GM19467 (cell line): ENCODE results near the gene TERF2IP.

Source experiments
- ATAC-seq: cut with Tn5 transposase; IDR thresholded peaks from one replicate; pipeline ENCODE4 v1.9.1; 2021; ENCODE audit warnings: mild to moderate bottlenecking, moderate library complexity; ENCODE audit not compliant: unreplicated experiment

TERF2IP gene

GRCh38 chr16:75647492-75648264 lies at the start of gene TERF2IP, which contains the start of gene KARS1:
Gene TERF2IP (plus strand): TSS chr16:75647773. CDS start chr16:75647883, 110 bp downstream.
Gene KARS1 (minus strand): TSS chr16:75647665. CDS start chr16:75647639, 26 bp downstream.
- ATAC-seq: peak; percentile 83

DNA sequence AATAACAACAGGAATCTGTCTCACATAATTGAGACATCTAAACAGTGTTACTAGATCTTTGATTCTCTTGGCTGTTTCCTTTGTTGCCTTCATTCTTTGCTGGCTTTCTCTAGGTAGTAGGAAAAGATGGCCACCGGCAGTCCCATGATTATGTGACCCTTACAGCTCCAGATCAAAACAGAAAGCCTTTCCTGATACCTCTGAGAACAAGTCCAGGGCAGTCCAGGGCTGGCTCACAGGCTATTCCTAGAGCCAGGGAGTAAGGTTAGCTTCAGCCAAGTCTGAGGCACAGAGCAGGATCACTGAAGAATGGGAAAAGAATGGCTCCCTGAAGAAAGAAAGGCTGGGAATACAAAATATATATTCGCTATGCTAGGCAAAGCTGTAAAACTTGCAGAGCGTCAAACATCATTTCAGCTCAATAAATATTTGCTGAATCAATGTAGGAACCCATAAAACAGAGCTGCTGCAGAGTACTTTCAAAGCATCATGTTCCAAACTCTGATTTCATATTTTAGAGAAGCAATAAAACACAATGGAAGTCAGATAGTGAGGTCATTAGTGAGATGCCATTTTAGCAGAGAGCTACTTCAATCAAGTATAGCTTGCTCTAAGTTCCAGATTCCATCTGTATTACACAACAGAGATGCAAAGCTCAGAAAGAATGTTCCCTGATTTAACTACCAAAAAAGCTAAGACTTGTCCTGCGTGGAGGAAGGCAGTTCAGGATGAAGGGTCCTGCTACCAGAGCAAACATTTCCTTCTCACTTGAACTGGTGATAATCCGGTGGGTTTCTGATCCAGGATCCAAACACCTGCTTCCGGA lies 47.9 kb upstream of the TERF2IP start:
- ATAC-seq: no peak

- no peak for ATAC-seq
Observed at GRCh38 chr16:75603241-75603640, 44.3 kb upstream of the TERF2IP start.

DNA sequence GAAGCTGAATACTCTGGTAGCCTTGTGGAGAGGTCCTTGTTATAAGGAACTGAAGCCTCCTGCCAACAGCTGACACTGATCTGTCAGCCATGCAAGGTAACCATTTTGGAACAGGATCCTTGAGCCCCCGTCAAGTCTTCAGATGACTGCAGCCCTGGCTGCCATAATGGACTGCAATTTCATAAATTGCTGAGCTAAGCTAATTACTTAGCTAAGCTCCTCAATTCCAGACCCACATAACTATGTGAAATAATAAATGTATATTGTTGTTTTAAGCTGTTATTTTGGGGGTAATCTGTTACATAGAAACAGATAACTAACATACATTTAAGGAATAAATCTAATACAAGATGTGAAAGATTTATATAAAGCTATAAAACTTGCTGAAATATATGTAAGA lies 41.1 kb upstream of the TERF2IP start:
- ATAC-seq: no peak

- no peak for ATAC-seq
Observed at GRCh38 chr16:75614066-75614897, 33.3 kb upstream of the TERF2IP start.

DNA sequence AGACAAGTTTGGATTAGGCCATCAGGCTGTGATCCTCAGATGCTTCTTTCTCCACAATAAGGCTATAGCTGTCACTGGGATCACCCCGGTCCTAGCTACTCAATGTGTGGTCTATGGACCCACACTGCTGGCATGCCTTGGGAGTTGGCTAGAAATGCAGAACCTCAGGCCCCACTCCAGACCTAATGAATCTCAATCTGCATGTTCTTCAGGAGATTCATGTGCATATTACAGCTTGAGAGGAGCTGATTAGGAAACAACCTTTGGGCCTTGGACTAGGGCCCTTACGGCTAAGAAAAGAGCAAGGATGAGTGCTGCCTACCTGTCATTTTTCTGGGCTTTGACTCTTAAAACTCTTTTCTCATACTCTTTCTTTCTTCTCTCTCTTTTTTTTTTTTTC lies 32.0 kb upstream of the TERF2IP start:
- no peak for ATAC-seq

GRCh38 chr16:75616521-75617010 lies 31.0 kb upstream of the TERF2IP start:
- ATAC-seq: no peak

- no peak for ATAC-seq
Observed at GRCh38 chr16:75617121-75617520, 30.5 kb upstream of the TERF2IP start.

DNA sequence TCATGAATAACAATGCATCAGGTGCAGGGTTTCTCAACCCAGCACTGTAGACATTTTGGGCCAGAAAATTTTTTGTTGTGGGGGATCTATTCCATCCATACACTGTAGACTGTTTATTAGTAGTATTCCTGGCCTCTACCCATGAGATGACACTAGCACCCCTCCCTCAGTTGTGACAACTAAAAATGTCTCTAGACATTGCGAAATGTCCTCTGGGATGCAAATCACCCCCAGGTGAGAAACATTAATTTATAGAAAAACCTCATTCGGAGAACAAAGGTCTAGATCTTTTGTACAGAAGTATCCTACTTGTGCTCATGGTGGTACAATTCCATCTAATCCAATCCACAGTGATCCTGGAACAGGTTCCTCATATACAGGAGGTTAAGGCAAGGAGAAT lies 28.8 kb upstream of the TERF2IP start:
- ATAC-seq: no peak

DNA sequence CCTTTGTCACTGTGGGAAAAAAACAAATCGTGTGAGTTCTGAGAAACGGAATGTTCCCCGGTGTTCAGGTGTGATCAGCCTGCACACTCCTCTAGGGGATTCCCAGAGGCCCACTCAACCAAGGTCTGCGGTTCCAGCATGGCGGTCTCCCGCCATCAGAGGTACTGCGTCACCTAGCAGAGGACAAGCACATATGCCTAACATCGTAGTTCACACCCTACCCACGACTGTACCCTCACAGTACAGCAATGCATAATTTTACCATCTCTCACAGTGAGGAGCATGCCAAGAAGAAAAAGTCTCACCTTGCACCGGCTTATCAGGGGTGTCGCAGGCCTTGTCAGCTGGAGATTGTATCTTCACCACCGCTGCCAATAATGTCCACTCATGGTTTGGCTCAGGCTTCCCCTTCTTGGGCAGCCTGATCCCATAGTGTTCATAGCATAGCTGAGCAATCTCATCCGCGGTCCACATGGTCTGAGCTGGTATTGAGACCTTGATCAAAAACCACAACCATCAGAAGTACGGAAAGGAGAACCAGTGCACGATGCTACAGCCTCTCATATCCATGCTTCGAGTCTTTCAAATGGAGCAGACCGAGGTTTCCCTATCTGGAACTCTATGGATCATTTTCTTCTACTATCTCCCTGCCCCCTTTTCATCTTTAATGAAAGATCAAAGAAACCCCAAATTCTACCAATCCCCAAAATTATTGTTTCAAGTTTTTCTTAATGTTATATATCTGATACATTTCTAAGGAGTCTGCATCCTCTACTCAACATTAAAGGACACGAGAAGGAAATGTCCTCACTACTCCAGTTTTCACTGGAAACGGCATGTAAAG lies 27.0 kb upstream of the TERF2IP start:
- no peak for ATAC-seq

- ATAC-seq: no peak
Observed at GRCh38 chr16:75621170-75621477, 26.4 kb upstream of the TERF2IP start.

DNA sequence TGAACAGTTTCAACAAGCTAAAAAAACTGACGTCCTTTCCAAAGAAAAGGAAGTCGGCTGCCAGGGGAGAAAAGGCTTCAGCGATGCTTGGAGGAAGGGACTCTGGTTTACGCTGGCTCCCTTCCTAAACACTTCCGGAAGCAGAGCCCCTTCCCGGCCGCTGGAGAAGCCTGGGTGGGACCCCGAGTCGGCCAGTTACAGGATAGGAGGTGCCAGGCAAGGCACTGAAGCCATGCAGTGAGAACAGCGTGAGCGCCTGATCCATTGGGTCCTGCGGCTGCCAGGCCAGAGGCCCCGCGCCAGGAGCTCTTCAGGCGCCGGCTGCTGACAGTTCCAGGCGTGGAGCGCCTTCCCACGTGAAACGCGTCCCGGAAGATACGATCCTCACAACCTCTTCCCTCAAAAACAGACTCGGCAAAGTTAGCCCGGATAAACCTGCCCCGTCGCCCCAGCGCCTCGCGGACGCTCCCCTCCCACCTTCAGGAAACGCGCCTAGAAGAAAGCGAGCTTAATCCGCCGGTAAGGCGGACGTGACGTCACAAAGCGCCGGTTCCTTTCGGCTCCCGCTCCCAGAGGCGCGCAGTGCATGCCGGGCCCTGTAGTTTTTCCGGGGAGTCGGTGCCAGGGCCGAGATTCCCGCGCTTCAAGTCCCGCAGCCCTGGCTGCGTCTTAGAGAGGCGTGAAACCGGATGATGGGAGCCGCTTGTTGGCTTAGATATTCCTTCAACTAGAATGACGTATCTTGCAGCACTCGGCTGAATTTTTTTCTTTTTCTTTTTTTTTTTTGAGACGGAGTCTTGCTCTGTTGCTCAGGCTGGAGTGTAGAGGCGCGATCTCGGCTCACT lies 24.6 kb upstream of the TERF2IP start, which contains the start of gene ADAT1:
TSS of gene ADAT1 (minus strand) at position 521 of the 845 bp plus-strand sequence. CDS start 2,482 bp downstream, outside the sequence.
- ATAC-seq: peak; percentile 95

DNA sequence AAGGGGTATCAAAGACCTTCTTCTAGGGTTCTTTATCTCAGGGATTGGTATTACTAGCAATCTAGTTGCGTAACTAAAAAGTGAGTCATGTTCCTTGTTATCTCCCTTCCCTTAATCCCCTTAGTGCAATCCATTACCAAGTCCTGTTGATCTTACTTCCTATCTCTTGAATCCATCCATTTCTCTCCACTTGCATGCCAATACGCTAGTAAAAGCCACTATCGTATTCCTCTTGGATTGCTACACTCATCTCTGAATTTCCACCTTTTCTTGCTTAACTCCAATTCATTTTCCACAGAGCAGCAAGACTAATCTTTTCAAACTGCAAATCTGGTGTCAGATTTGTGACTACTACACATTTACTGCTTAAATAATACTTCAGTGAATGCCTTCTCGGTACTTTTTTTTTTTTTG lies 22.6 kb upstream of the TERF2IP start:
- no peak for ATAC-seq

DNA sequence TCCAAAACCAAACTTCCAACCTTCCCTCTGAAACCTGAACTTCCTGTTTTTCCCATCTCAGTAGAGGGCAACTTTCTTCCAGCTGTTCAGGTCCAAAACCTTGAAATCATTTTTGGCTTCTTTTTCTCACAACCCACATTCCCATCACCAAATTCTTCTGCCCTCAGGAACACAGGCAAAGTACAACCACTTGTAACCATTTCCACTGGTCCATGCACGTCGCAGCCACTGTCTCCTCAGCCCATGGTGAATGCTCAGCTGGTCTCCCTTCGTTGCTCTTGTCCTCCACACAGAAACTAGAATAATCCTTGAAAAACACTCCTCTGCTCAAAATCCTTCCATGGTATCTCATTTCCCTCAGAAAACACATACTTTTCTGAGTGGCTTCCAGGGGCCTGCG lies 20.8 kb upstream of the TERF2IP start:
- no peak for ATAC-seq

- no peak for ATAC-seq
Observed at GRCh38 chr16:75627851-75628250, 19.7 kb upstream of the TERF2IP start.

DNA sequence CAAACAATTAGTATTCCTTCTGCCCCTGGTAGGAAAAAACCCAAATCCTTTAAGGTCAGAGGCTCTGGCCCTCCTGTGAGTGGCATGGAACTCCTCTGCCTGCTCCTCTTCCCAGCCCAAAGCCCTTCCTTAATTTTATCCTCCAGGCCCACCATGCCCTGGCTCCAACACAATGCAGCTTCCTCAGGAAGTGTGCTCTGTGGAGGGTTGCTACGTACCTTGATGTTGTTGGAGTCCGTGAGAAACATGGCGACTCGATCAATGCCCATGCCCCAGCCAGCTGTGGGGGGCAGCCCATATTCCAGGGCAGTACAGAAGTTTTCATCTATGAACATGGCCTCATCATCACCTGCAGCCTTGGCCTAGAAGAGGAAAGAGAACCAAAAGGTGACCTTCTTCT lies 19.2 kb upstream of the TERF2IP start:
- no peak for ATAC-seq

DNA sequence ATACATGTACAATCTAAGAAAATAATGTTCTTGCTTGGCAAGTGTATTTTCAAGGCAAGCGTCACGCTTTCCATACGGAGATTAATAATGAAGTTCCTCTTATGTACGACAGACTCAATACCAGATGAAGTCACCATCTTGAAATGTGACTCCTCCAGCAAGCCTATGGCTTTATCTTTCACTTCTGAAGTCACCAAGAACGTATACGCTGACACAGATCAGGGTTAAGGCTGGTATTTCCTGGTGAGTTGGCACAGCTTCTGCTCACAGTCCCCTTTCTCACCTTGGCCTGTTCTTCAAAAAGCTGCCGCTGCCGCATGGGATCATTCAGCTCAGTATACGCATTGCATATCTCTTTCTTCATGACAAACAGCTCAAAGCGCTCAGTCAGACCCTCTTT lies 18.4 kb upstream of the TERF2IP start:
- no peak for ATAC-seq

DNA sequence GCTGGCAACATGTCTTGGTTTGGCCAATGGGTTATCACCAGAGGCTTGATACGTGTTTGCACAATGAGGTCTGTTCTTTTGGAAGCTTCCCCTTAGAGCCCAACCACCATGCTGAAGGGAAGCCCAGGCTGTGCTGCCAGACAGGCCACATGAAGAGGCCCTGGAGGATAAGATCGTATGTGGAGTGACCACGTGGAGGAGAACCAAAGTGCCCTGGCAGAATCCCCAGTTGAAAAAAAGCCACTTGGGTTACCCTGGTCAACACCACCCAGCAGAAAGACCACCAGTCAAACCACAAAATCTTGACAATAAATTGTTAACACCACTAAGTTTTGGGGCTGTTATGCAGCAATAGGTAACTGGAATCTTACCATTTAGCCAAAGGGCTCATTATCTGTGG lies 17.5 kb upstream of the TERF2IP start:
- ATAC-seq: no peak

DNA sequence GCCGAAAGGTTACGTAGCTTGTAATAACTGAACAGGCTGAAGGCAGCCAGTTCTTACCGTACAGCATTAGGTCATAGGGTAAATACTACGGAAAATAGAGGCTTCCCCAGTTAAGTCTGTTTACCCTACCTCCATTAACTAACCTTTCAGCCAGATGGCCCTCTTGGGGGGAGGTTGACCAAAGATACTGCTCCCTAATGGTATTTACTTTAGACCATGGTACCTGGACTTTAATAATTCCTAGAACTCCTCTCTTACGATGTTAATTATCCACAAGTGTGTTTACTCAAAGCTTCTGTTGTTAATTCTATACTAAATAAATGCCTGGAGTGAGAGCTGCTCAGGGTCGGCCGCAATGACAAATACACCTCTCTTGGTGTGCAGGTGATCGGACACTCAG lies 14.7 kb upstream of the TERF2IP start:
- no peak for ATAC-seq
